ENCODE measurements around the gene NAP1L4. TPM values are rescaled to one million over a fixed set of nuclear protein-coding genes. Genes with fewer than 3 reads are reported as not detected.

NAP1L4 gene
- total RNA-seq, 4 donors from 2014 or later, result 67.2 to 99.0 (median 82.4) TPM

DNA sequence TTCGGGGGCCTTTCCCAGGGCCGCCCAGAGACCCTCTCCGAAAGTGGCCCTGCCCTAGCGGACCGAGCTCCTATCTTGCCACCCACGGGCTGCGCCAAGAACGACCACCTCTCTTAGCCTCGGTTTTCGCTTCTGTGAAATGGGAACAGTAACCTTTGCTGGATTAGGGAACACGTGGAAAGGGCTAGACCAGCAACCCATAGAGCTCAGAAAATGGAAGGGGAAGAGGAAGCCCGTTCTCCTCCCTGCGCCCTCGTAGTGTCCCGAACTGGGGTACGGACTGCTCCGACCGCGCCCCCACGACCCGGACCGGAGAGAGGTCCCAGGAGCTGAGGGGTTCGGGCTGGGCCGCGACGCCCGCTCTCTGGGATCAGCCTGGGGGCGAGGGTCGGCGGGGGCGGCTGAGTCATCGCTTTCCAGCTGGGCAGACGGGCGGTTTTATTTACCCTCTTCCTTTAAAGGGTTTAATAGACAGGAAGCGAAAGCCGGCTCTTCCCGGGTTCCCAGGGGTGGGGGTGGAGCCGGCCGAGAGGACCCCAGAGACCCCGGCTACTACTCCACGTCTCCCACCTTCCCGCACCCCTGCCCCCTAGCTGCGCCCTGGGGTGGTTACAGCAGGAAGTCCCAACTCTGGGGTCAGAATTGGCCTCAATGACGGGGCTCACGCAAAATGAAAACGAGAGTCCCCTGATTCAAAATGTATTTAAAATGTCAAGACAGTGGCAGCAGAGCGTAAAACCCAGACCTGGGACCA lies 62.0 kb downstream of the NAP1L4 start:
- no peak overlapping the region for H3K4me3 ChIP-seq (ENCODE audit: low read depth, poor library complexity, severe bottlenecking)
- WGBS, 2 donors, result 2 to 7% methylated on average over 41 to 47 of the region's 47 CpGs
- no peak for TF ChIP-seq POLR2A (IDR thresholded peaks at IDR 0.05)
- TF ChIP-seq, protein P1, sequence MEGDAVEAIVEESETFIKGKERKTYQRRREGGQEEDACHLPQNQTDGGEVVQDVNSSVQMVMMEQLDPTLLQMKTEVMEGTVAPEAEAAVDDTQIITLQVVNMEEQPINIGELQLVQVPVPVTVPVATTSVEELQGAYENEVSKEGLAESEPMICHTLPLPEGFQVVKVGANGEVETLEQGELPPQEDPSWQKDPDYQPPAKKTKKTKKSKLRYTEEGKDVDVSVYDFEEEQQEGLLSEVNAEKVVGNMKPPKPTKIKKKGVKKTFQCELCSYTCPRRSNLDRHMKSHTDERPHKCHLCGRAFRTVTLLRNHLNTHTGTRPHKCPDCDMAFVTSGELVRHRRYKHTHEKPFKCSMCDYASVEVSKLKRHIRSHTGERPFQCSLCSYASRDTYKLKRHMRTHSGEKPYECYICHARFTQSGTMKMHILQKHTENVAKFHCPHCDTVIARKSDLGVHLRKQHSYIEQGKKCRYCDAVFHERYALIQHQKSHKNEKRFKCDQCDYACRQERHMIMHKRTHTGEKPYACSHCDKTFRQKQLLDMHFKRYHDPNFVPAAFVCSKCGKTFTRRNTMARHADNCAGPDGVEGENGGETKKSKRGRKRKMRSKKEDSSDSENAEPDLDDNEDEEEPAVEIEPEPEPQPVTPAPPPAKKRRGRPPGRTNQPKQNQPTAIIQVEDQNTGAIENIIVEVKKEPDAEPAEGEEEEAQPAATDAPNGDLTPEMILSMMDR (IDR thresholded peaks at IDR 0.05), result no peak
- intact Hi-C loops (cut with DNase I; ENCODE audit: low total_unique reads), result no loop called here
- DNase-seq (ENCODE audit: low spot score in 2 of 2), result no peak

DNA sequence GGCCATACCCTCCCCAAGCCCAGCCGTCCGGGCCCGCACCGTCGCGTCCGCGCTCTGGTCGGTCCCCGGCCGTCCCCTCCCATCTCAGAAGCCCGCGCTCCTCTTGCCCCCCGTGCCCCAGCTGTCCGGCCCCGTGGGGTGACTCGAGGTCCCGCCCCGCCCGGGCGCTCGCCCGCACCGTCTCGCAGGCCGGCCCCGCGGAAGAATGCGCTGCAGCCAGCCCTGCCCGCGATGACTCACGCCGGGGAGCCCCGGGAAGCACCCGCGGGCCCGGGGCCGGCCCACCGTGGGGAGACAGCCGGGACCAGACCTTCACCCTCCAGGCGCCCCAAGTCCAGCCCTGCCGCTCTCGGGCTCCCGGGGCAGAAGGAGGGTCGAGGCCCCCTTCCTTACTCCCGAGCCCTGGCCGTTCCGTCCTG lies 62.6 kb downstream of the NAP1L4 start:
- 1% methylated on average over 17 of the region's 48 CpGs; no CpG with 5 or more reads in 1 of the 2 donors for WGBS, 2 donors
- peak in 1 of 2 donors; percentile 92 for DNase-seq (ENCODE audit: low spot score in 2 of 2)
- no peak for TF ChIP-seq POLR2A (IDR thresholded peaks at IDR 0.05)
- TF ChIP-seq, protein P1 (IDR thresholded peaks at IDR 0.05), result no peak
- H3K4me3 ChIP-seq (ENCODE audit: low read depth, poor library complexity, severe bottlenecking), result no peak overlapping the region
- intact Hi-C loops (cut with DNase I; ENCODE audit: low total_unique reads), result no loop called here

DNA sequence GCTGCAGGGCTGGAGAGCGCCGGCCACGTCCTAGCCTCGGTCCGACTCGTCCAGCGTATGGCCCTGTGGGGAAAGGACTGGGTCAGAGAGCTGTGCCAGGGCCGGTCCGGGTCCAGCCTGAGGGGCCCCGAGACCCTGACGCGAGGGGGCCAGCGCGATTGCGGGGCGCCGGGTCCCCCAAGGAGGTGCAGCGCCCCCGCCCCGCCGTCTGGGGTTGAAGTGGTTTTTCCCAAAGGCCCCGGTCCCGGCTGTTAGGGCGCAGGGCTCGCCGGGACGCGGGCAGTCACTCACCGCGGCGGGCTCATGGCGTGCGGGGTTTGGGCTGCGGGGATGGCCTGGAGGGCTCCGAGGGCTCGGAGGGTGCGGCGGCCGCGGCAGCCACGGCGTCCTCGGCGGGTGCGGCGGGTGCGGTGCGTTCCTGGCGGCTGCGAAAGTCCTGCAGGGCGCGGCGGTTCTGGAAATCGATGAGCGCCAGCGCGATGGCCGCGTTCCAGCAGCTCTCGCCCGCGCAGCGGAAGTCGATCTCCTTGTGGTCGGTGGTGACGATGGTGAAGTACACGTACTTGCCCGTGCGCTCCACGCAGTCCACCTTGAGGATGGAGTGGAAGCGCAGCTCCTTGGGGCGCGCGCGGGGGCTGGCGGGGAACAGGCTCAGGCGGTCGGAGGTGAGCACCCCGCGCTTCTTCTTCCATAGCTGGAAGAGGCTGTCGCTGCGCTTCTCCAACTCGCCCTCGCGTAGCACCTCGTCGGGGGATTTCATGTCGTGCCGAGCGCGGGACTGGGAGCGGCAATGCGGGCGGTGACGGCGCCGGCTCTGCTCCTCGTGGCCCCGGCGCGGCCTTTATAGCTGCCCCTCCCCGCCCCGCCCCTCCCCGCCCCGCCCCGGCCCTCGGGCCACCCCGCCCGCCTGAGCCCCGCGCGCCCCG lies 63.3 kb downstream of the NAP1L4 start, which contains the start of gene PHLDA2:
PHLDA2 (minus strand) TSS at position 816 of the 926 bp plus-strand sequence; CDS start at position 760, 56 bp downstream.
- TF ChIP-seq POLR2A (IDR thresholded peaks at IDR 0.05), result no peak
- TF ChIP-seq, protein P1 (IDR thresholded peaks at IDR 0.05), result no peak
- intact Hi-C loops (cut with DNase I; ENCODE audit: low total_unique reads), result no loop called here
- 0 to 1% methylated on average over 55 to 107 of the region's 113 CpGs for WGBS, 2 donors
- peak in 1 of 2 donors; percentile 93 for DNase-seq (ENCODE audit: low spot score in 2 of 2)
- H3K4me3 ChIP-seq (ENCODE audit: low read depth, poor library complexity, severe bottlenecking), result peak within 1 kb of the TSS; percentile 21

DNA sequence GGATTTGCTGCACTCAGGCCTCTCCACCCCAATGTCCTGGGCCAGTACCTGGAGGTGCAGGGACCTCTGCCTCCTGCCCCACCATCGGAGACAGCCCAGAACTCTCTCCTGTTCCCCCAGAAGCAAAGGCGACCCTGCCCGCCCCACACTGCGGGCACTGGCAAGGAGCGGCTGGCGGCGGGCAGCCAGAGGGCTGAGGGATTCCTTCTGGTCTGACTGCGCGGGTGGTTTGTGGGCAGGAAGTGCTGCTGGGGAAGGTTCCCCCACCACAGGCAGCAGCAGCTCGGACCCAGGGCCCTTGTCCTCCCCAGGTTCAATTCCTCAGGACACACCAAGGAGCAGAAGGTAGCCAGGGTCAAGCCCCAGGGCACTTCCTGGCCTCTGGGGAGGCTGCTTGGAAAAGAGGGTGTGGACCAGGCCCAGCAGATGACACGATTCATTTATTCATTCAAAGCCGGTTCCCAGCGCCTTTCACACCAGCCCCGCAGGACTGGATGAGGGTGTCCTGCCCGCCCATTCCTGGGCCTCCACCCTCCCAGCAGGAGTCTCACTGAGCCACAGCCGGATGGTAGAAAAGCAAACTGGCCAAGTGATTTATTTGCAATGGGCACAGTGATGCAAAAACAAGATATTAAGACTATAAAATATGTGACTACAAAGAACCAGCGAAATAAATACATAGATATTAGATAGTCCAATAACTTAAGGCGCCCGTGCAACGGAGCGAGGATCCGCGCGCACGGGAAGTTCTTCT lies 64.1 kb downstream of the NAP1L4 start:
- 33 to 39% methylated on average over 25 of the region's 25 CpGs for whole genome bisulfite sequencing, 2 donors
- DNase-seq (ENCODE audit: low spot score in 2 of 2), result no peak
- TF ChIP-seq, protein P1 (IDR thresholded peaks at IDR 0.05), result no peak
- no peak for TF ChIP-seq POLR2A (IDR thresholded peaks at IDR 0.05)
- H3K4me3 ChIP-seq (ENCODE audit: low read depth, poor library complexity, severe bottlenecking), result no peak overlapping the region
- intact Hi-C loops (cut with DNase I; ENCODE audit: low total_unique reads), result no loop called here

DNA sequence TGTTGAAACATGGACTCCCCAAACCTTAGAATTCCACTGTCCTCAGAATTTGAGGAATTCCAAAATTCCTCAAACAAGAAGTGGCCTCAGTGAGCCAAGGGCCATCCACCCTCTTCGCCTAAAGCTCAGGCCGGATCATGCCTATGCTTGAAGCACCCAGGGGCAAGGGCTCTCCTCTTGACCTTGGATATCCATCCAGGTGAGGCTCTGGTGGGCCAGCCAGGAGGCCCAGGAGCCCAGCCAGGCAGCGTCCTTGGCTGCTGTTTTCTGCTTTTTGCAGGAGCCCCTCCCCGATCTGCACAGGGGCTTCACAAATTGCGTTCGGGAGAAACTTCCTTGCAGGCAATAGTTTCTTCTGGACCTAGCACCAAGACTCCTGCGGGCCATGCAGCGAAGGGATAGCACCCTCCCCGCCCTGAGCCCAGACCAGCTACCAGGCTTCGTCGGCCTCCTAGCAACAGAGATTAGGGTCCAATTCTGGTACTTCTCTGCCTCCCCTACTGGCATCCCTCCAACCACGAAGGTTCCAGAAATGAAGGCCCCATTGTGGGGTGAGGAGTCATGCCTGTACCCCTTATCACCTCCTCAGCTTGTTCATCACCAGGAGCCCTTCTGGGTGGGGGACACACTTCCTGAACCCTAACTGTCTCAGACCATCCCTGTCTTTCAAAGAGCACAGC lies 64.9 kb downstream of the NAP1L4 start:
- no peak for DNase-seq (ENCODE audit: low spot score in 2 of 2)
- TF ChIP-seq, protein P1 (IDR thresholded peaks at IDR 0.05), result no peak
- intact Hi-C loops (cut with DNase I; ENCODE audit: low total_unique reads), result no loop called here
- no peak overlapping the region for H3K4me3 ChIP-seq (ENCODE audit: low read depth, poor library complexity, severe bottlenecking)
- 88 to 92% methylated on average over 12 of the region's 12 CpGs for WGBS, 2 donors

Measured in lower leg skin (tissue), 4 donors.